Neural cell (in vitro differentiated cells): ENCODE data around the gene MFSD2A. TPM values are rescaled to one million over a fixed set of nuclear protein-coding genes. Genes with fewer than 3 reads are reported as not detected.

ENCODE experiments used
- H2AFZ ChIP-seq: fragments of 200-600, 300-800 bp; sonication (generic), shearing (Covaris generic); 2 replicates; pipeline ENCODE4 v1.6.0; 2014; ENCODE audit warnings: low read depth, mild to moderate bottlenecking, antibody characterized with exemption, low read length, moderate library complexity
- H3F3A ChIP-seq: fragments of 200-600 bp; shearing (Covaris generic); 2 replicates; pipeline ENCODE4 v1.6.1; 2016; ENCODE audit warnings: mild to moderate bottlenecking, moderate library complexity, mixed read lengths, antibody characterized with exemption, low read length; ENCODE audit not compliant: insufficient read depth, poor library complexity, severe bottlenecking
- H3K27ac ChIP-seq: fragments of 200-600, 300-800 bp; sonication (generic), shearing (Covaris generic); 2 replicates; pipeline ENCODE4 v1.5.1; 2014; ENCODE audit warnings: mild to moderate bottlenecking, low read length, moderate library complexity
- H3K27me3 ChIP-seq: fragments of 300-800, 200-600 bp; sonication (generic), shearing (Covaris generic); 2 replicates; pipeline ENCODE4 v1.6.0; 2014; ENCODE audit warnings: mild to moderate bottlenecking, low read depth, low read length, moderate library complexity; ENCODE audit not compliant: insufficient read depth
- H3K36me3 ChIP-seq: fragments of 300-800, 200-600 bp; sonication (generic), shearing (Covaris generic); 2 replicates; pipeline ENCODE4 v1.5.1; 2014; ENCODE audit warnings: mild to moderate bottlenecking, antibody characterized with exemption, low read length, moderate library complexity; ENCODE audit not compliant: insufficient read depth
- H3K4me2 ChIP-seq: fragments of 300-800, 200-600 bp; sonication (generic), shearing (Covaris generic); 2 replicates; pipeline ENCODE4 v1.6.0; 2014; ENCODE audit warnings: mild to moderate bottlenecking, low read length
- H3K4me3 ChIP-seq: fragments of 300-800, 200-600 bp; sonication (generic), shearing (Covaris generic); 2 replicates; pipeline ENCODE4 v1.5.1; 2014; ENCODE audit warnings: mild to moderate bottlenecking, low read length, moderate library complexity
- H3K79me2 ChIP-seq: fragments of 200-600 bp; shearing (Covaris generic); replicated peaks from 2 replicates; pipeline ENCODE4 v1.6.0; 2014; ENCODE audit warnings: mild to moderate bottlenecking, low read length, moderate library complexity; ENCODE audit not compliant: insufficient read depth
- H3K9ac ChIP-seq: fragments of 300-800, 200-600 bp; sonication (generic), shearing (Covaris generic); 2 replicates; pipeline ENCODE4 v1.6.1; 2016; ENCODE audit warnings: mild to moderate bottlenecking, low read length, mixed read lengths
- H3K9me2 ChIP-seq: fragments of 200-600 bp; shearing (Covaris generic); 2 replicates; pipeline ENCODE4 v1.6.1; 2016; ENCODE audit warnings: mild to moderate bottlenecking, low read length, mixed read lengths; ENCODE audit not compliant: insufficient read depth
- H3K9me3 ChIP-seq: fragments of 200-600, 300-800 bp; sonication (generic), shearing (Covaris generic); 2 replicates; pipeline ENCODE4 v1.6.1; 2016; ENCODE audit warnings: mild to moderate bottlenecking, mixed run types, low read length, moderate library complexity, mixed read lengths
- H4K20me1 ChIP-seq: fragments of 200-600 bp; shearing (Covaris generic); 2 replicates; pipeline ENCODE4 v1.6.1; 2016; ENCODE audit warnings: mild to moderate bottlenecking, mixed run types; ENCODE audit not compliant: insufficient read depth
- CTCF ChIP-seq: fragments of 450-650 bp; IDR thresholded peaks from 2 replicates; pipeline ENCODE4 v1.5.1; 2014; ENCODE audit warnings: antibody characterized with exemption, mild to moderate bottlenecking, moderate library complexity; ENCODE audit not compliant: poor library complexity, severe bottlenecking
- EP300 ChIP-seq: fragments of 450-650 bp; conservative IDR thresholded peaks from 2 replicates; pipeline ENCODE4 v1.6.1; 2014; ENCODE audit warnings: antibody characterized with exemption, mild to moderate bottlenecking, moderate library complexity; ENCODE audit not compliant: poor library complexity, severe bottlenecking
- EZH2 ChIP-seq: fragments of 200-600, 300-800 bp; shearing (Covaris generic), sonication (generic); IDR thresholded peaks from 2 replicates; pipeline ENCODE4 v1.6.1; 2014; ENCODE audit warnings: antibody characterized with exemption, low read length, borderline replicate concordance, mild to moderate bottlenecking; ENCODE audit not compliant: insufficient read depth, poor library complexity, severe bottlenecking
- MXI1 ChIP-seq: fragments of 450-650 bp; conservative IDR thresholded peaks from 2 replicates; pipeline ENCODE4 v1.6.1; 2014; ENCODE audit warnings: antibody characterized with exemption, mild to moderate bottlenecking; ENCODE audit not compliant: poor library complexity, severe bottlenecking
- POLR2AphosphoS5 ChIP-seq: IDR thresholded peaks from 2 replicates; pipeline ENCODE4 v1.6.1; 2012
- RAD21 ChIP-seq: fragments of 450-650 bp; conservative IDR thresholded peaks from 2 replicates; pipeline ENCODE4 v1.6.1; 2014; ENCODE audit warnings: antibody characterized with exemption, mild to moderate bottlenecking, moderate library complexity
- REST ChIP-seq: IDR thresholded peaks from 2 replicates; pipeline ENCODE4 v1.6.1; 2012; ENCODE audit warnings: borderline replicate concordance
- SMC3 ChIP-seq: fragments of 450-650 bp; conservative IDR thresholded peaks from 2 replicates; pipeline ENCODE4 v1.6.1; 2014; ENCODE audit warnings: antibody characterized with exemption, mild to moderate bottlenecking, moderate library complexity; ENCODE audit not compliant: poor library complexity
- TAF1 ChIP-seq: IDR thresholded peaks from 2 replicates; pipeline ENCODE4 v1.6.1; 2012; ENCODE audit warnings: low read depth
- polyA plus RNA-seq: library from polyadenylated mRNA; depleted of rRNA; stranded (reverse); fragments of >200 nt; gene quantifications from 2 replicates; pipeline ENCODE4 v1.2.3, GENCODE V29; 2014

The MFSD2A gene
- polyA plus RNA-seq, 1 donor from 2014 or later: 7.0 TPM

- no peaks in the 10 kb centered on the region for H3K9me3 ChIP-seq
- H3K36me3 ChIP-seq: no peaks in the 10 kb centered on the region
- H3K27me3 ChIP-seq: no peaks in the 10 kb centered on the region
- no peak overlapping the region for H3K9ac ChIP-seq
- H3K27ac ChIP-seq: no peak overlapping the region
- H3K9me2 ChIP-seq: no peaks in the 10 kb centered on the region
- no peaks in the 10 kb centered on the region for H4K20me1 ChIP-seq
- H3K4me2 ChIP-seq: no peak overlapping the region
- no peaks in the 10 kb centered on the region for H3K79me2 ChIP-seq
- H3F3A ChIP-seq: no peaks in the 10 kb centered on the region
- no peak for TF ChIP-seq POLR2AphosphoS5
- no peak for TF ChIP-seq SMC3
- TF ChIP-seq EZH2: no peak
- TF ChIP-seq REST: no peak
- TF ChIP-seq CTCF: no peak
- no peak for TF ChIP-seq MXI1
- TF ChIP-seq RAD21: no peak
- no peak for TF ChIP-seq TAF1
- no peak for TF ChIP-seq EP300
- H3K4me3 ChIP-seq: no peak overlapping the region
- no peak overlapping the region for H2AFZ ChIP-seq
These were observed 10.4 kb upstream of the MFSD2A start for GRCh38 chr1:39944410-39945112.

- Histone ChIP-seq H3F3A (no peaks in the 10 kb centered on the region), H2AFZ (no peak overlapping the region), H3K27me3 (no peaks in the 10 kb centered on the region), H3K4me3 (no peak overlapping the region), H3K79me2 (no peaks in the 10 kb centered on the region), H3K9ac (no peak overlapping the region), H3K9me3 (no peaks in the 10 kb centered on the region), H3K27ac (no peak overlapping the region), H3K9me2 (no peaks in the 10 kb centered on the region), H3K4me2 (no peak overlapping the region), H4K20me1 (no peaks in the 10 kb centered on the region), H3K36me3 (no peaks in the 10 kb centered on the region)
- TF ChIP-seq SMC3: no peak
- TF ChIP-seq EP300: no peak
- TF ChIP-seq POLR2AphosphoS5: no peak
- TF ChIP-seq REST: no peak
- no peak for TF ChIP-seq EZH2
- no peak for TF ChIP-seq MXI1
- no peak for TF ChIP-seq CTCF
- TF ChIP-seq TAF1: no peak
- TF ChIP-seq RAD21: no peak
These were observed 8.7 kb upstream of the MFSD2A start for GRCh38 chr1:39946216-39946615.
